Measurements from ENCODE around the gene TMEM167A.

The TMEM167A gene

GRCh38 chr5:83034528-83035207, 42.5 kb downstream of the TMEM167A start:
- DNase-seq = no peak

- no peak for DNase-seq
Observed at GRCh38 chr5:83034036-83034435, 43.2 kb downstream of the TMEM167A start.

- DNase-seq = no peak
Observed at GRCh38 chr5:83031381-83031780, 45.8 kb downstream of the TMEM167A start.

GRCh38 chr5:83029912-83030311, 47.3 kb downstream of the TMEM167A start:
- DNase-seq = no peak

GRCh38 chr5:83026930-83027687, 50.1 kb downstream of the TMEM167A start:
- no peak for DNase-seq

GRCh38 chr5:83026516-83026915, 50.7 kb downstream of the TMEM167A start:
- DNase-seq = no peak

GRCh38 chr5:83025690-83026478, 51.3 kb downstream of the TMEM167A start:
- no peak for DNase-seq

GRCh38 chr5:83022334-83022733, 54.9 kb downstream of the TMEM167A start:
- no peak for DNase-seq

- DNase-seq = no peak
Observed at GRCh38 chr5:83015676-83016075, 61.5 kb downstream of the TMEM167A start.

- DNase-seq = peak; percentile 2
Observed at GRCh38 chr5:83011985-83012384, 65.2 kb downstream of the TMEM167A start.

GRCh38 chr5:83009408-83009807, 67.8 kb downstream of the TMEM167A start:
- DNase-seq = no peak

- no peak for DNase-seq
Observed at GRCh38 chr5:83007755-83008154, 69.4 kb downstream of the TMEM167A start.

GRCh38 chr5:83006683-83007283, 70.4 kb downstream of the TMEM167A start:
- no peak for DNase-seq

- DNase-seq = no peak
Observed at GRCh38 chr5:83003791-83004190, 73.4 kb downstream of the TMEM167A start.

Data from CD4-positive, alpha-beta T cell treated with Interleukin-12 subunit alpha and Interleukin-12 subunit beta, for 1 hour (primary cell).